ENCODE data around the gene CACNA1D.

DNA sequence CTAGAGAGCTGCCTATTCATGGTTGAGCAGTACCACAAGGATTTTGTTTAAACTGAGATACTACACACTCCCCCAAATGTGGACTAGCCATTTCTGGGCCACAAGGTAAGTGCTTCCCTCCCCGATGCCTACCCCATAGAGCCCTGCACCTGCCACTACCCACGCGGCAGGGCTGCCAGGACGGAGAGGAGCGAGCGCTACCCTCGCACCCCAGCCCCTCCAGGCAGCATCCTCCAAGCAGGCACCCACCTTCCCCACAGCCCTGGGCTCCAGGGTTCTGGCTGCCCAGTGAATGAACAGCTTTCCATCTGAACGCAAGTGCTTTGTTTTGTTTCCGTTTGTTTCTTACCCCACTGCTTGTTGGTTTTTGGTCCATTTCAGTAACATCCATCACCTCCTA is 292.6 kb downstream of the CACNA1D start:
- TF ChIP-seq, protein P1, sequence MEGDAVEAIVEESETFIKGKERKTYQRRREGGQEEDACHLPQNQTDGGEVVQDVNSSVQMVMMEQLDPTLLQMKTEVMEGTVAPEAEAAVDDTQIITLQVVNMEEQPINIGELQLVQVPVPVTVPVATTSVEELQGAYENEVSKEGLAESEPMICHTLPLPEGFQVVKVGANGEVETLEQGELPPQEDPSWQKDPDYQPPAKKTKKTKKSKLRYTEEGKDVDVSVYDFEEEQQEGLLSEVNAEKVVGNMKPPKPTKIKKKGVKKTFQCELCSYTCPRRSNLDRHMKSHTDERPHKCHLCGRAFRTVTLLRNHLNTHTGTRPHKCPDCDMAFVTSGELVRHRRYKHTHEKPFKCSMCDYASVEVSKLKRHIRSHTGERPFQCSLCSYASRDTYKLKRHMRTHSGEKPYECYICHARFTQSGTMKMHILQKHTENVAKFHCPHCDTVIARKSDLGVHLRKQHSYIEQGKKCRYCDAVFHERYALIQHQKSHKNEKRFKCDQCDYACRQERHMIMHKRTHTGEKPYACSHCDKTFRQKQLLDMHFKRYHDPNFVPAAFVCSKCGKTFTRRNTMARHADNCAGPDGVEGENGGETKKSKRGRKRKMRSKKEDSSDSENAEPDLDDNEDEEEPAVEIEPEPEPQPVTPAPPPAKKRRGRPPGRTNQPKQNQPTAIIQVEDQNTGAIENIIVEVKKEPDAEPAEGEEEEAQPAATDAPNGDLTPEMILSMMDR (IDR thresholded peaks at IDR 0.05) = no peak
- no peak for TF ChIP-seq POLR2A (IDR thresholded peaks at IDR 0.05)
